Hematopoietic multipotent progenitor cell treated with erythropoietin and hydrocortisone succinate and interleukin-3 and kit ligand, for 17 days (in vitro differentiated cells): Measurements from ENCODE around the gene ABR.
"Not testable (repeated sequence)": the region's sequence is repeated elsewhere in the genome, so short reads cannot be mapped to it uniquely, and the experiment has no call there.

Source experiments
- DNase-seq: peaks from one replicate; pipeline ENCODE4 v3.0.0-alpha.2; 2015; ENCODE audit warnings: low spot score

Gene ABR

GRCh38 chr17:1071103-1071825 is 108.5 kb downstream of the ABR start:
- DNase-seq: no peak

DNA sequence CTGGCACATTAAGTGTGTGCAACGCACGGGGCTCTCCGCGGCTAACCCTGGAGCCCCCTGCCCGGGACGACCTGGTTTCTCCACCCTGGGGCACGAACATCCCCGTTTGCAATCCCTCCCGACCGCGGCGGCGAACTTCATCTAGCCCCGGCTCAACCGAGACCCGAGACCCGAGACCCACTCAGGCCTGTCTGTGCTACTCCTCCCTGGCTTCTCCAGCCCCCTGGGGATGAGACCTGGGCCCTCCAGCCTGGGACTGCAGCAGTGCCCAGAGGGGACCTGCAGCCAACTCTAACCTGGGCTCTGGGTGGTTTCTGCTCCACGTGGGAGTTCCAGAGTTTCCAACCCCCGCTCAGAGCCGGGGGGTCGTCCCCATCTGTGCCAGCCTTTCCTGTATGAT is 109.4 kb downstream of the ABR start:
- DNase-seq: no peak

DNA sequence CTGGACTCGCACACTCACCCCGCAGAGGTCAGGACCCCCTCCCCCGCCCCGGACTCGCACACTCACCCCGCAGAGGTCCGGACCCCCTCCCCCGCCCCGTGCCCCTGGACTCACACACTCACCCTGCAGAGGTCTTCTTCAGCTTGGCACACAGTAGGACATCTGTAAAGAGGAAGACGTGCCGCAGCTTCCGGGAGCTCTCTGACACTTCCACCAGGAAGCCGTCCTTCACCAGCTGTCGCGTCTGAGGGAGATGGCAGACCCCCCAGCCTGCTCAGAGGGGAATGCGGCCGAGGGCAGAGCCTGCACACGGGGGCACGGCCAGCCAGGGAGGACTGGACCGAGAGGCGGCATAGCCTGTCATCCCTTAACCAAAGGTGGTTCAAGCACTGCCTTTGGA is 109.9 kb downstream of the ABR start:
- DNase-seq: no peak

GRCh38 chr17:1068356-1068755 is 111.4 kb downstream of the ABR start:
- DNase-seq: no peak

DNA sequence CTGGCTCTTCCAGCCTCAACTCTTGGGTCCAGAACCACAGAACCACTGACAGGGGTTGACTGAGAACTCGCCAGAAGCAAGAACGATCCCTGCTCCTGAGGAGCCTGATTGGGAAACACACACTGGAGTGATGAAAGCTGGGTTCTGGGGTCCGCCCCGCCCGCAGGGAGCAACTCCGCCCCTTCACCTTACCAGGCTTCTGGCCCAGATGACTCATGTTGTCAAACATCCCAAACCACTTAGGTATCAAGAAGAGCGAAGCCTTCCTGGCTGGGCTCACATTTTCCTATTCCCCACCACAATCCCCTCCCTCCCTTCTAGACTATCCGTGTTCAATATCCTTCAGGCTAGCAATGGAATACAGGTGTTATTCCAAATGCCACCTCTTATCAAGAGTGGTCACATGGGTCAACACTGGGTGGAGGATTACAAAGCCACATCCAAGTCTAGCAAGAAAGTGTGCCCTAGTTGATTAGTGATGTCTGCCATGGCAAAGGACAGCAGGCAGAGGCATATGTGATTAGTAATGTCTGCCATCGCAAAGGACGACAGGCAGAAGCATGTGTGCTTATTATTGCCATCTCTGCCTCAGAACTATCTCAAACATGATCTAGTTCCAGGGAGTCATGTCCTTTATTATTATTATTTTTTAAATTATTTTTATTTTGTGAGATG is 112.4 kb downstream of the ABR start:
- DNase-seq: no peak

DNA sequence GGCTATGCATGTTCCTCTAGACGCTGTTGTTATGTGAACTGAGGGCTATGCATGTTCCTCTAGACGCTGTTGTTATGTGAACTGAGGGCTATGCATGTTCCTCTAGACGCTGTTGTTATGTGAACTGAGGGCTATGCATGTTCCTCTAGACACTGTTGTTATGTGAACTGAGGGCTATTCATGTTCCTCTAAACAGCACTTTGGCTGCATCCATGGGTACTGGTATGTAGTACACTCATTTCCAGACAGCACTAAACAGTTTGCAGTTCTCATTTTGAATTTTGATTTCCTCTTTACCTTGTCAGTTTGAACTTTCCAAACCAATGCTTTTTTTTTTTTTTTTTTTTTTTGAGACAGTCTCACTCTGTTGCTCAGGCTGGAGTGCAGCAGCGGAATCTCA is 114.4 kb downstream of the ABR start:
- DNase-seq: not testable (repeated sequence)

- no peak for DNase-seq
Measured at GRCh38 chr17:1060991-1061390, 118.8 kb downstream of the ABR start.

GRCh38 chr17:1059131-1059795 is 120.5 kb downstream of the ABR start:
- no peak for DNase-seq

GRCh38 chr17:1058423-1059130 is 121.2 kb downstream of the ABR start:
- peak; percentile 18 for DNase-seq

- DNase-seq: no peak
Measured at GRCh38 chr17:1056761-1057160, 123.0 kb downstream of the ABR start.

DNA sequence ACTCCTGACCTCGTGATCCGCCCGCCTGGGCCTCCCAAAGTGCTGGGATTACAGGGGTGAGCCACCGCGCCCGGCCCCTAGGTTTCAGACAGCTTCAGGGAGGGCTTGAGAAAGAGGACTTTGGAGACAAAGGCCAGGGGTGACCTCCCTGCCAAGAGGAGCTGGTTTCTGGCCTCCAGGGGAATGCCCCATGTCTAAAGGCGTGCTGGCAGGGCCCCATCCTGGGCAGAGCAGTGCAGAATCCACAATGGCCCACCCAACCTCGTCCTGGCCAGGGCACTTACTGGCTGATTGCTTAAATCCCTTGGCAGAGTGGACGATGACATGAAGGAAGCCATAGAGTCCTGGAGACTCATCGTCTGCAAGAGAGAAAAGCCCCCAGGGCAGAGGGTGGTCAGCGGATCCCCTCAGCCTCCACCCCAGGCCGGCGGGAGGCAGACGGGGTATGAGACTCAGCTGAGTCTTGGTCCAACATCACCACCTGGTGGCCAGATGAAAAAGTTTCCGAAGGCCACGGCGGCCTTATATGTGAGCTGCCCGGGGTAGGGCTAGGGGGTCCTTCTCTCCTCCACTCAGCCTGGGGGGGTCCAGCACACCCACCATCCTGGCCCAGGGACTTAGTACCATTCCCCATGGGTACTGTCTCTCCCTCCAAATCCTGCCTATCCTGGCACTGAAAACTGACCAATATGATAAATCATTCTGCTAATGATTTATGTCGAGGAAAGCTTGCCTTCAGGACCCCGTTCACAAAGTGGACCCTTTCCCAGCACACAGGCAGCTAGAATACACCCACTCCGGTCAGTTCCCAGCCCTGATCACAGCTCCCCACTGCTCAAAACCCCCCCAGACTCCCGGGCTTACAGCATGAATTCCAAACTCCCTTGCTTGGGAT is 123.8 kb downstream of the ABR start:
- peak; percentile 16 for DNase-seq

GRCh38 chr17:1055231-1055630 is 124.5 kb downstream of the ABR start:
- no peak for DNase-seq

DNA sequence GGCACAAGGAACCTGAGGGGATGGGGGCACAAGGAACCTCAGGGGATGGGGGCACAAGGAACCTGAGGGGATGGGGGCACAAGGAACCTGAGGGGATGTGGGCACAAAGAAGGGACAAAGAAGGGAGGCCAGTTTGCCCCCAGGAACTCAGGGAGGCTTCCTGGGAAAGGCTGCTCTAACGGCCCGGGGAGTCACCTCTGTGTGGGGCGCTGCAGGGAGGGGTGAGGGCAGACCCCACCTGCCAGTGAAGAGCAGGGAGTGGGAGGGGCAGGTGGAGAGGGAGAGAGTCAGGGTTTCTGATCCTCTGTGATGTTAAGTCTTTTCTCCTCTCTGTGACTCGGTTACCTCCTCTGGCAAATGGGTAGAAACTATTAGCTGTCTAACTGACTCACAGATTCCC is 125.1 kb downstream of the ABR start:
- DNase-seq: no peak

- no peak for DNase-seq
Measured at GRCh38 chr17:1053661-1054360, 126.0 kb downstream of the ABR start.

GRCh38 chr17:1050996-1051925 is 128.5 kb downstream of the ABR start:
- no peak for DNase-seq

GRCh38 chr17:1050246-1050995 is 129.4 kb downstream of the ABR start:
- DNase-seq: no peak

DNA sequence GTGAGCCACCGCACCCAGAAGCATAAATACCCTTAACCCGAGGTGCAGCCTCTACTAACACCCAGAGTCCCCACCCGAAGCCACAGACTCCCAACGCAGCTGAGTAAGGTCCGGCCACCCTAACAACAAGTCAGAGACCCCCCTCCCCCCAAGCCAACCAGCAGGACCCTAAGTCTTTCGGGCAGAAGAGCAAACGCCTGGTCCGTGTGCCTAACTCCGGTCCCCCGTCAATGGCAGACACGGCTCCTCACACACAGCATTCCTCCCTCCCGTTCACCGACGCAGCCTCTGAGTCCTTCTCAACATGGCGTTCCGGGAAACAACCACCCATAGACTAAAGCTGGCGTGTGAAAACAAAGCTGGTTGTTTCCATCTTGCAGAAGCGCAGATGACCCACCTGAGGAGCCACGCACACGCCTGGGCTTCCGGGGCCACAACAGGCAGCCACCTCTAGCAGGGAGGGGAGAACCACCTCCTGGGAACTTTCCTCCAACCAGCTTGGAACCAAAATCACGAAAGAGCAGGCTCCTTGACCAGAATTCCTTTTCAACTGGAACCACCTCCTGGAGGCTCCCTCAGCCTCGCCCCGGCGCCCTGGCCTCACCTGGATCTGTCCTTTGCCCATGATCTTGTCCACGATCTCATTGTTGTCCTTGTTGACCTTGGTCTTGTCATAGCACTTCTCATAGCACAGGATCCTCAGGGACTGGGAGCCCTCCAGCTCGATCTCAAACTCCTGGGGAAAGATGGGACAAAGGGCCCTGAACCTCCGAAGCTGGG is 130.1 kb downstream of the ABR start:
- DNase-seq: no peak

GRCh38 chr17:1048516-1049115 is 131.2 kb downstream of the ABR start:
- not testable (repeated sequence) for DNase-seq
